DND-41 (cell line): Measurements from ENCODE around the gene KRTAP5-6.
A peak's percentile ranks its signal among the peaks of the same experiment; 100 is the strongest.

Source experiments
- ATAC-seq: fragments of 200-7000 bp; cut with Tn5 transposase; 3 replicates; pipeline ENCODE4 v1.9.1; 2021; ENCODE audit warnings: low read depth; ENCODE audit not compliant: insufficient read depth
- DNase-seq: peaks from one replicate; pipeline ENCODE4 v3.0.0-alpha.2; 2020
- H2AFZ ChIP-seq: 2 replicates; pipeline ENCODE4 v1.6.0; 2012; ENCODE audit warnings: low read depth, low read length
- H3K27ac ChIP-seq: 2 replicates; pipeline ENCODE4 v1.5.1; 2012; ENCODE audit warnings: low read length, inconsistent platforms
- H3K27me3 ChIP-seq: fragments of 200-600 bp; sonication (generic); 2 replicates; pipeline ENCODE4 v1.6.0; 2012; ENCODE audit warnings: low read length, mild to moderate bottlenecking, inconsistent platforms; ENCODE audit not compliant: insufficient read depth, poor library complexity
- H3K36me3 ChIP-seq: 2 replicates; pipeline ENCODE4 v1.5.1; 2012; ENCODE audit warnings: low read length, inconsistent platforms; ENCODE audit not compliant: insufficient read depth
- H3K4me1 ChIP-seq: 2 replicates; pipeline ENCODE4 v1.5.1; 2012; ENCODE audit warnings: mild to moderate bottlenecking, low read length; ENCODE audit not compliant: insufficient read depth
- H3K4me2 ChIP-seq: 2 replicates; pipeline ENCODE4 v1.6.0; 2012; ENCODE audit warnings: mild to moderate bottlenecking, moderate library complexity, low read length, inconsistent platforms; ENCODE audit not compliant: insufficient read depth
- H3K4me3 ChIP-seq, 2 experiments: fragments of 200-600 bp in 1 of 2; shearing (Covaris generic) in 1 of 2; 2 replicates each; pipeline ENCODE4 v1.5.1; 2012 to 2016; ENCODE audit warnings: inconsistent platforms in 2 of 2, low read length in 2 of 2, mild to moderate bottlenecking in 2 of 2, low read depth in 1 of 2, moderate library complexity in 1 of 2
- H3K79me2 ChIP-seq: 2 replicates; pipeline ENCODE4 v1.6.0; 2012; ENCODE audit warnings: low read length, inconsistent platforms; ENCODE audit not compliant: insufficient read depth
- H3K9ac ChIP-seq: 2 replicates; pipeline ENCODE4 v1.6.0; 2012; ENCODE audit warnings: low read depth, mild to moderate bottlenecking, inconsistent platforms, low read length, moderate library complexity
- H3K9me3 ChIP-seq: 2 replicates; pipeline ENCODE4 v1.5.1; 2012; ENCODE audit warnings: low read length, moderate library complexity, mild to moderate bottlenecking, inconsistent platforms; ENCODE audit not compliant: insufficient read depth, severe bottlenecking
- H4K20me1 ChIP-seq: 2 replicates; pipeline ENCODE4 v1.6.0; 2012; ENCODE audit warnings: low read length; ENCODE audit not compliant: insufficient read depth
- EZH2 ChIP-seq: IDR thresholded peaks from 3 replicates; pipeline ENCODE4 v1.6.1; 2012; ENCODE audit warnings: borderline replicate concordance, low read depth, mild to moderate bottlenecking, moderate library complexity, low read length, inconsistent platforms; ENCODE audit not compliant: severe bottlenecking
- TF ChIP-seq, protein P1 (sequence below): IDR thresholded peaks from 2 replicates; pipeline ENCODE4 v1.5.1; 2012; ENCODE audit warnings: borderline replicate concordance, low read length, moderate library complexity, mild to moderate bottlenecking; ENCODE audit not compliant: poor library complexity, severe bottlenecking; ENCODE audit errors: extremely low read depth

KRTAP5-6 gene

DNA sequence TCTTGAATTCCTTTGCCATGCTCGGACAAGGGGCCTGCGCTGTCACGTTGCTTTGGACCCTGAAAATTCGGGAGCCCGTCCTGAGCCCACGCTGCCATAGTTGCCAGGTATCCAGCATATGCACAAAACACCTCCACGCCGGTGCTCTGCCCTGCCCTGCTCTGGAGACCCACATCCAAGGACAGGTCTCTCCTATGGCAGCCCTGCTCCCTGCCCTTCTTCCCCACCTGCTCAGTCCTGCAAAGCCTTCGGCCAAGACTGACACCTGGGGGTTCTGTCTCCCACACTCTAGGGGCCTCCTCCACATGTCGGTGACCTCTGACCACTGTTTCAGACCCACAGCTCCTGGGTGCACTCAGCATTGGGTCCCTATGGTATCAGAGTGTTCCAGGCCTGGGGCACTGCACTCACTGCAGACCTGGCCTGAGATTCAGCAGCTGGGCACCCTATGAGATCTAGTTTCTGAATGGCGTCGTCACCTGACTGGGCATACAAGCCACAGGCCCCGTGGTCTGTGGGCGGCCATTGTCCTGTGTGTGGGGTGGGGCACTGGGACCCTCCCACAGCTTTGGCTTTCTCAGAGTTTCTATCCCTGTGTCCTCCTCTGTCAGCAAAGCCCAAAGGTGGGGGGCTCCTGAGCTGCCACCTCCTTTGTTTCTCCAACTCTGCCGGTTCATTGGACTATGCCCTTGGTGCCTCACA lies 2.0 kb upstream of the KRTAP5-6 start:
- TF ChIP-seq, protein P1, sequence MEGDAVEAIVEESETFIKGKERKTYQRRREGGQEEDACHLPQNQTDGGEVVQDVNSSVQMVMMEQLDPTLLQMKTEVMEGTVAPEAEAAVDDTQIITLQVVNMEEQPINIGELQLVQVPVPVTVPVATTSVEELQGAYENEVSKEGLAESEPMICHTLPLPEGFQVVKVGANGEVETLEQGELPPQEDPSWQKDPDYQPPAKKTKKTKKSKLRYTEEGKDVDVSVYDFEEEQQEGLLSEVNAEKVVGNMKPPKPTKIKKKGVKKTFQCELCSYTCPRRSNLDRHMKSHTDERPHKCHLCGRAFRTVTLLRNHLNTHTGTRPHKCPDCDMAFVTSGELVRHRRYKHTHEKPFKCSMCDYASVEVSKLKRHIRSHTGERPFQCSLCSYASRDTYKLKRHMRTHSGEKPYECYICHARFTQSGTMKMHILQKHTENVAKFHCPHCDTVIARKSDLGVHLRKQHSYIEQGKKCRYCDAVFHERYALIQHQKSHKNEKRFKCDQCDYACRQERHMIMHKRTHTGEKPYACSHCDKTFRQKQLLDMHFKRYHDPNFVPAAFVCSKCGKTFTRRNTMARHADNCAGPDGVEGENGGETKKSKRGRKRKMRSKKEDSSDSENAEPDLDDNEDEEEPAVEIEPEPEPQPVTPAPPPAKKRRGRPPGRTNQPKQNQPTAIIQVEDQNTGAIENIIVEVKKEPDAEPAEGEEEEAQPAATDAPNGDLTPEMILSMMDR = no peak
- TF ChIP-seq EZH2 = no peak
- Histone ChIP-seq H3K4me2 (no peak overlapping the region), H3K9me3 (no peaks in the 10 kb centered on the region), H3K4me3 (no peak overlapping the region), H2AFZ (no peak overlapping the region), H3K27ac (peak overlapping the region; percentile 82; the same call in 1 of the 2 replicates), H3K27me3 (no peaks in the 10 kb centered on the region), H3K9ac (no peak overlapping the region), H4K20me1 (no peaks in the 10 kb centered on the region), H3K4me1 (peaks cover 26% of the 10 kb centered on the region), H3K79me2 (no peaks in the 10 kb centered on the region), H3K36me3 (no peaks in the 10 kb centered on the region)
- ATAC-seq (no peak), DNase-seq (no peak)

- Histone ChIP-seq H3K4me2 (no peak overlapping the region), H2AFZ (no peak overlapping the region), H3K79me2 (no peaks in the 10 kb centered on the region), H3K4me1 (peaks cover 32% of the 10 kb centered on the region), H3K36me3 (no peaks in the 10 kb centered on the region), H3K9me3 (peaks cover 3% of the 10 kb centered on the region), H3K4me3 (no peak overlapping the region), H3K9ac (no peak overlapping the region), H3K27ac (peak overlapping the region; percentile 40), H4K20me1 (no peaks in the 10 kb centered on the region), H3K27me3 (no peaks in the 10 kb centered on the region)
- ATAC-seq (no peak), DNase-seq (no peak)
- TF ChIP-seq EZH2 = no peak
- TF ChIP-seq, protein P1 = no peak
Measured at GRCh38 chr11:1695548-1696108, 1.4 kb upstream of the KRTAP5-6 start.

DNA sequence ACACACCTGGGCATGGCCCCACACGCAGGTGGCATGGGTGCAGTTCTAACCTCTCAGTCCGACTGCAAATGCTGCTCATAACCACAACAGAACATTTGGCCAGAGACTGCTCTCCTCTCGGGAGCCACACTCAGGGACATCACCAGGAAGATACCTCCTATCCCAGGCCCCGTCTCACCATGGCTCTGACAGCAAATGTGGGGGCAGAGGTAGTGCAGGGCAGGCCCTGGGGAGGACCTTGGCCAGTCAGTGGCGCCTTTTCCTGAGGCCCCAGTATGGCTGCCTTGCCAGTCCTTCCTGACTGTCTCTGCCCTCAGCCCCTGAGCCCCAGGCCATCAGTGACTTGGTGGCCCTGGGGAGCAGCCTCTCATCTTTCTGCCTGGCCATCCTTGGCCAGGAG lies 2.8 kb downstream of the KRTAP5-6 start:
- H2AFZ ChIP-seq = no peak overlapping the region
- peaks cover 24% of the 10 kb centered on the region for H3K9me3 ChIP-seq
- H3K4me3 ChIP-seq = no peak overlapping the region
- TF ChIP-seq EZH2 = no peak
- TF ChIP-seq, protein P1 = no peak
- ATAC-seq (no peak), DNase-seq (no peak)
- no peak overlapping the region for H3K4me2 ChIP-seq
- H4K20me1 ChIP-seq = no peaks in the 10 kb centered on the region
- no peaks in the 10 kb centered on the region for H3K79me2 ChIP-seq
- no peaks in the 10 kb centered on the region for H3K27me3 ChIP-seq
- peak overlapping the region; percentile 86 for H3K27ac ChIP-seq
- H3K36me3 ChIP-seq = no peaks in the 10 kb centered on the region
- H3K4me1 ChIP-seq = peaks cover 34% of the 10 kb centered on the region
- no peak overlapping the region for H3K9ac ChIP-seq
